Measurements from ENCODE around the gene KRTAP17-1.

Gene KRTAP17-1

DNA sequence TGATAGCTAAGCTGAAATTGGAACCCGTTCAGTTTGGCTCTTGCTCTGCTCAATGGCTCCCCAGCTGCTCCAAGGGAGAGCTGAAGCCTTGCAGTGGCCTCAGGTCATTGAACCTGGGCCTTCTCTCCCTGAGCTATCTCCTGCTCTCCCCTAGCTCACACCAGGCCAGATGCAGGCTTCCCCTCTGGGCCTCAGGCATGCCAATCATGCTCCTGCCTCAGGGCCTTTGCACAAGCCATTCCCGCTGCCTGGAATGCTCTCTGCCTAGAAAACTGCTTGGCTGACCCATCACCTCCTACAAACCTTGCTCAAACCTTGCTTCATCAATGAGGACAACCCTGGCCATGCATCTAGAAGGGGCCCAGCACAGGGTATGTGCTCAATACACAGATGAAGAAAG is 16.7 kb upstream of the KRTAP17-1 start:
- no peak for DNase-seq (ENCODE audit: low spot score)

DNA sequence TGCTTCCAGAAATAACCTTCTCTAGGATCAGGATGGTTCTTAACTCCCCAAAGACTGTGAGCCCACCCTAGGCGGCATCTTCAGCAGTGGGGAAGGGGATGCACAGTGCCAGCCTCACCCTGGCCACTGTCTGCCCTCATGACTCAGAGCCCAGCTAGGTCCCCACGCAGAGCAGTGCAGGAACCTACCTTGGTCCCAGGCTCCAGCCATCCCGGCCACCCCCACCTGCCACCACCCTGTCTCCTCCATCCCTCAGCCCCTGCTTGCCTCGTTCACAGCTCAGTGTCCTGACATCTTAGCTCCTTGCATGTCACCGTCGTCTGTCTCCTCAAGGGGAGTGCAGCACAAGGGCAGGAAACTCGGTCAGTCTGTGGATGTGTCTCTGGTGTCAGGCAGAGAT is 16.1 kb upstream of the KRTAP17-1 start:
- no peak for DNase-seq (ENCODE audit: low spot score)

DNA sequence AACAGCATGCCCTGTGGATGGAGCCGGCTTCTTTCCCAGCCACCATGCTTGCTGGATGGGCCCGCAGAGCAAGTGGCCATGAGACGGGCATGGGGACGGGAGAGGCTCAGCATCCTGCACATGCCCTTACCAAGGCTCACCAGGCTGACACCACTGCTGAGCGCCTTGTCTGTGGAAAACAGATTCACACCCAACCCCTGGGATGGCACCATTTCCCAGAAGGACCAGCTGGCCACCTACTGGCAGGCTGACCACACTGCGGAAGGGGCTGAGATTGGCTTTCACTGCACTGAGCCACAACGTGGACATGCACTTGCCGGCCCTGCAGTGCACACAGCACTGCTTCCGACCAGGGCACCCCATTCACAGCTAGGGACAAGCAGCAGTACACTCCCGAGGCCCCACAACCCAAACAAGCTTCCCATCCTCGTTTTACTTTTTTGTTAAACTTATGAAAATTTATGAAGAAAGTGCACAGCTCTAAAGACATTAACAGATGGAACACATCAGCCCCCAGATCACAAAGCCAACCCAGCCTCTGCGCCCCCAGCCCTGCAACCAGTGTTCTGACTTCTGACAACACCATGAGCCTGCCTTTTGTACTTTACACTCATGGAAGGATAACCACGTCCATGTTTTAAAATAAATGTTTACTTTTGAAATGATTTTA is 13.9 kb upstream of the KRTAP17-1 start:
- DNase-seq (ENCODE audit: low spot score), result peak; percentile 42

DNA sequence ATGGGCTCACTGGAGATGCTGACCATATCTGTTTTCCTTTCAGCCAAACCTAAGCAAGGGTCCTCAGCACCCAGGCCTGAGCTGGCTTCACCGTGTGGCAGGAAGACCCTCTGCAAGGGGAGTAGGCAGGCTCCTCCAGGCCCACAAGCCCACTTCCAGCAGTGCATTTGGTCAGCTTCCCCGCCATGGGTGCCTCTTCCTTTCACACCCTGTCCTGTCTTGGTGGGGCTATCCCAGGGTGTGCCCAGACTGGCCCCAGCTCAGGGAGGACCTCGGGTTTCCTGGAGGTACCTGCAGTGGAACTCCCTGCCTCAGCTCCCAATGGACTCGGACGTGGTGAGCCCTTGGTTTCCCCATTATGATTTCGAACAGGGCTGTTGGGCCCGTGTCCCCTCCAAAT is 12.7 kb upstream of the KRTAP17-1 start:
- DNase-seq (ENCODE audit: low spot score), result no peak

DNA sequence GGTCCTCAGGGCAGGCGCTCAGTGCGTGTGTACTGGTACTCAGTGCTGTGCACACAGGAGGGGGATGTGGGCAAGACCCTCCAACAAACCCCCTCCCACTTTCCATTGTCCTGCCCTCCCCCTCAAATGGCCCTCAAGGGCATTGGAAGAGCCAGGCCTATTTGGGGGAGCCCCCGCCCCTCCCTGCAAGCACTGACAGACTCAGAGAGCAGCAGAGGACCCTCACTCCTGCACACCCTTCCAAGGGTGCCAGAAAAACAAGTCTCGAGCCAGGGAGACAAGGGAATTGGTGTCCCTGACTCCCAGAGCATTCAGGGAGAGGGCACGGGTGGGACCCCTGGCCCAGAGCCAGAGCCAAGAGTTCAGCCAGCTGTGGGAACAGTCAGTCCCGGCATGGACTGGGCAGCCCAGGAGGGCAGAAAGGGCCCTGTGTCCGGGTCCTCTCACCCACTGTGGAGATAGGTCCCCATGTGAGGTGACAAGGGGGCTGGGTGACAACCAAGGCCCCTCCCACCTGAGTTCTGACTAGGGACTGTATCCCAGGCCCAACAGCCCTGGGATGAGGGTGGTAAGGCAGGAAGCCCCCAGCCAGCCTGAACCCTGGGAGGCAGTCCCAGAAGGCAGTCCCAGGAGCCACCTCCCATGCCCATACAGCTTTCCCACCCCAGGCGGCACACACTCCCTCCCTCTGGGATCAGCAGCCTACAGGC is 12.1 kb upstream of the KRTAP17-1 start:
- no peak for DNase-seq (ENCODE audit: low spot score)

DNA sequence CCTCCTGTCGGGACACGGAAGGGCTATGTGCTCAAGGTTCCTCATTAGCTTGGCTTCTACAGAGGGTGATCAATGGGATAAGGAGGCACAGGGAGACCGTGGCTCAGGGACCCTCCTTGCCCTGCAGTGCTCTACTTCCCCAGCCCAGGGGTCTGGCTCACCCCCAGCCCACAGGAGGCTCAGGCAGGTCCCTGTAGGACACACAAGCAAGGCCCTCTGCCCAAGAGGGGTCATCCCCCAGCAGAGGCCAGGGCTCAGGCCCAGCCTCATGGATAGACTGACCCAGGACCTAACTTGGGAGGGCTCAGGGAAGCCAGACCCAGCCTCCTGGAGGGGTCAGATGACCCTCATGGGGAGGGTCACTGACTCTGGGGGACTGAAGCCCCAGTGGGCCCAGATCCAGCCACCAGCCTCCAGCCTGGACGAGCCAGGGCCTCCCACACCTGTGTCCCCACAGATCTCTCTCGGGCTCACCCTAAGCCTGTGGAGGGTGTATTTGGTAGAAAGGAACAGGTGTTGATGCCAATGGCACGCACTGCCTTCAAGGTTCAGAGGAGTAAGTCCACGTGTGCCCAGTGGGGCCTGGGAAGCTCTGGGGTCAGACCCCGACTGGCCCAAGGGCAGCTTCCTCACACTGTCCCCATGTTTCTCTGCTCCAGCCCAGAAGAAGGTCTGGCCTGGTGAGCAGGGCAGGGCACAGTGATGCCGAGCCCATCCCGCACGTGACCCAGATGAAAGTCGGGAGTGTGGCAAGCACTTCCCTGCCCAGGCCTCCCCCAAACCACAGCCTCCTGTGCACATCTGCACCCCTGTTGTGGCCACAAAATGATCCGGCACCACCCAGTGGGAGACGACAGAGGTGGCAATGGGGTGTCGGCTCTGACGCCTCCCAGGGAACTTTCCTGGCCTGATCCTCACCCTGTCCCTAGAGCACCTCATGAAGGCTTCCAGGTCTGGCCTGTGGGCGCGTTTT is 10.9 kb upstream of the KRTAP17-1 start:
- DNase-seq (ENCODE audit: low spot score), result no peak

DNA sequence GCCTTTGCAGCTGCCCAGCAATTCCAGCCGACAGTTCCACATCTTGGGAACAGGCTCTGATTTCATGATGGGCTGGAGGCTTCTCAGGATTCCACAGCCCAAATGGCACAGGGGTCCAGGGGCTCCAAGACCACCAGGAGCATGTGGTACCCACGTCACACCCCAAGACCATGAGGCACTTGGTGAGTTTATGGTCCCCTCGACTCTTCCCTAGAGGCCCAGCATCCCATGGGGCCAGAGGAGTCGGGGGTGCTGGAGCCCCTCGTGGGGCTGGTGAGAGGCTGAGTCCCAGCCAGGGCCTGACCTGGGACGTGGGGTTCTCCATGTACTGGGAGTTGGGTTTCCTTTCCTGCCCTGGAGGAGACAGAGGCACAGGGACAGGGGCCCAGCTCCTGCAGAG is 10.1 kb upstream of the KRTAP17-1 start:
- no peak for DNase-seq (ENCODE audit: low spot score)

DNA sequence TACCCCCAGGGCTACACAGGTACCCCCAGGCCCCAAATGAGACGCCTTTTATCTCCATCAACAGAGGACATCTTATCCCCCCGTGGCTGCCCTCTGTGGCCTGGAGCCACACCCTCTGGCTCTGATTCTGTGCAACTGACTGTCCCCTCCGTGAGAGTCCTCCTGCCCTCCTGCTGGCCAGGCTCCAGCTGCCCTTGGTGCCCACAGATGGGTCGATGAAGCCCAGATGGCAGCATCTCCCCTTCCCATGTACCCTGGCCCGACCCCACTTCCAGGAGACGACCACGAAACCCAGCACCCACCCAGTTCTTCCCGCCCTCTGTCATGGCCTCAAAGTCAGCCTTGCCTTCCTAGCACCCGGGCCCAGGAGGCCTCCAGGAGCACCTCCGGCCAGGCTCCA is 9.6 kb upstream of the KRTAP17-1 start:
- DNase-seq (ENCODE audit: low spot score), result no peak

DNA sequence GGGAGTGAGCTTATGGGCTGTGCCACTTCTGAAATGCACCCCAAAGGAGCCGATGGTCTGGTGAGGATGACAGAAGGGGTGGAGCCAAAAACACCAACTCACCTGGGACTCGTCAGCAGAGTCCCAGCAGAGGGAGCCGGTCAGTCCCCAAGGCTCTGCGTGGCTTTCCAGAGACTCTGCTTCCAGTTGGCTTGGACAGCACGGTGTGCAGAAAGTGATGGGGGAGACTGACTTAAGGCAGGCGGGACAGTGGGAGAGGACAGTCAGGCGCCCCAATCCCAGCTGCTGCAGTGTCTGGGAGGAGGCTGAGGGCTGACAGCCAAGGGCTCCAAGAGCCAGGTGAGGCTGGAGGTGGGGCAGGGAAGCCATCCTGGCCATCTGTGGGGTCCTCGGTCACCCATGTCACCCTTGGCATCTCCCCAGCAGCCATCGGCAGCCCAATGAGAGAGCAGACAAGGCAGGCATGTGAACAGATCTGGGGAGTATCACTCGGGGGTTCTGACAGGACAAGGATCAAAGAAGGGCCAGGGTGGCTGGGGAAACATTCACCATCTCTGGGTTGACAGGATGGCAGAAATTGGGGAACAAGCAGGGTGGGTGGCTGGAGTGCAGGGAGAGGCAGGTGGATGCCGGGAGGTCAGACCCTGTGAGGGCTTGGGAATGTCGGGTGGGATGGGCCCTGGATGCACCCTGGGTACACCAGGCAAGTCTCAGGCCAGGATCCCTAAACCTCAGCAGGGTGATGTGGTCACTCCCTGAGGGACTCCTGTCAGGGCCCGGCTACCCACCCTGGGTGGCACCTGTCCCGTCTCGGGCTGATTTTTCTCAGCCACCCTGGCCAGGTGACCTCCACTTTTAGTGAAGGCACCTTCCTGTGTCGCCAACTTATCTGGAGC is 8.9 kb upstream of the KRTAP17-1 start:
- peak; percentile 23 for DNase-seq (ENCODE audit: low spot score)

DNA sequence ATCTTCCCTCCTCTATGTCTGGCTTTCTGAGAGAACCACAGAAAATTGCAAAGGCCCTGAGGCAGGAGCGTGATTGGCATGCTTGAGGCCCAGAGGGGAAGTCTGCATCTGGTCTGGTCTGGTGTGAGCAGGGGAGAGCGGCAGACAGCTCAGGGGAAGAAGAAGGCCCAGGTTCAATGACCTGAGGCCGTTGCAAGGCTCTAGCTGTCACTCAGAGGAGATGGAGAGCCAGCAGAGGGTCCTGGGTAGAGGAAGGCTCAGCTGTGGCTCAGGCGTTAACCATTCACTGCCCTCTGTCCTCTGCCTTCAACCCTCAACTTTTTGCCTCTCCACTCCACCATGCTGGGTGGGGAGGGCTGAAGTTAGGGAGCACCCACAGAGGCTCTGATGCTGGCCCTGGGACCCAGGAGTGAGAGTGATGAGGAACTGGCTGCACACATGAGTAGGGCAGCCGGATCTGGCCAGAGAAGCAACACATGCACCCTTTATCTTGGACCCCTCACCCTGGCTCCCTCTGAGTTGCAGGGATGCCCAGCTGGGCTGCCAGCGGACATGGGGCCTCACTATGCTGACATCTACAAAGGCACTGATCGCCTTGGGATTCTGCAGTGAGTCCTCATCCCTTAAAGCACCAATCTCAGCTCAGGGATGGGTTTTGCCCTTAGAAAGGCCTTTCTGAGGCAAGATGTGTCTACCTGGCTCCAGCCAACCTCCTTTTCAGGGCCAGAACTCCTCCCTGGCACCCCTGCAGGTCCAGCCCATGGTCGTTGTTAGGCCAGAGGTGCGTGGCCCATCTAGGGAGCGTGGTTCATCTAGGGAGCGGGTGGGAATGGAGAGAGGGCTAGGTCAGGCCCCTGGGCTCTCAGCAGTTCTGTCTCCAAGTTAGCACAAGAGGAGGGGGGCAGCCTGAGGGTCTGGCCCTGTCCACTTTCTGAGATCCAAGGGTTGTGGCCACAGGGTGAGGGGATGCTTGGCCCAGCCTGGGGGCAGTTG is 7.7 kb upstream of the KRTAP17-1 start:
- no peak for DNase-seq (ENCODE audit: low spot score)

DNA sequence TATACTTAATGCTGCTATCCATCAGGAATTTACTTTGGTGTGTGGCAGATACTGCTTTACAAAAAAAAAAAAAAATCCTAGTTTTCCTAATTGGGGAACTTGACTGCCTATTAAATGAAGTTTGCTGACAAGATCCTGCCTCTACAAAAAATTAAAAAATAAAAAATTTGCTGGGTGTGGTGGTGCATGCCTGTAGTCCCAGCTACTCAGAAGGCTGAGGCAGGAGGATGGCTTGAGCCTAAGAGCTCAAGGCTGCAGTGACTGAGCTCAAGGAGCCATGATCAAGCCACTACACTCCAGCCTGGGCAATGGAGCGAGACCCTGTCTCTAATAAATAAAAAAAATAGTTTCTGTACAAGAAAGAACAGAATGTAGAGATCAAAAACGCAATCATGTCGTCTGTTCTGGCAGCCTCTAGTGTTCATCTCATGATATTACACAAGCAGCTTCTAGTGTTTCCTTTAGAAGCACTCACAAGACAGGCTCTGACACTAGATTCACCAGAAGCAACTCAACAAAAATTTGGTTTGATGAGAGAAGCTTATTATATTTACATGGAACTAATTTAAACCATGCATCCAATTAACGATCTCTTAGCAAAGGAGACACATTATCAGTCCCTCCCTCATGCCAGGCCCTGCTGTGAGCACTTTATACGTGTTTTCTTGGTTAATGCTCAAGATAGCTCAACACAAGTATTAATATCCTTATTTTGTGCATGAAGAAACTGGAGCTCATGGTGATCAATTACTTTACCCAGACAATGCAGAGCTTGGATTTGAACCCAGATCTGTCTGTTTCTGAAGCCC is 6.8 kb upstream of the KRTAP17-1 start:
- no peak for DNase-seq (ENCODE audit: low spot score)

DNA sequence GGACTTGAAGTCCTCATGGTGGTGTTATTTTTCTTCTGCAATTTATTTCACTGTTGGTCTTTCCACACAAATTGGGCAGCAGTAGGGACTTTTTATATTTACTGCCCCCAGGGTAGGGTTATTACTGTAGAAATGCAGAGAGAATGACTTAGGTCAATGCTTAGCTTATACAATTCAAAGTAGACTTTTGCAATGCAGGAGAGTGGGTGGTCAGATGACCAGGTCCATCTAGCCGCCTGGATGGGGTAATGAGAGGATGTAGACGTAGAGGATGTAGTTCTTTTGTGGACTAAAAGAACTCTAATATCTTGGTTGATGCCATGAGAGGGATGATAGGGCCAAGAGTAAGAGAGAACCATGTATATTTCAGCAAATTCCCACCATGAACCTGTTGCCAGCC is 2.7 kb upstream of the KRTAP17-1 start:
- no peak for DNase-seq (ENCODE audit: low spot score)

DNA sequence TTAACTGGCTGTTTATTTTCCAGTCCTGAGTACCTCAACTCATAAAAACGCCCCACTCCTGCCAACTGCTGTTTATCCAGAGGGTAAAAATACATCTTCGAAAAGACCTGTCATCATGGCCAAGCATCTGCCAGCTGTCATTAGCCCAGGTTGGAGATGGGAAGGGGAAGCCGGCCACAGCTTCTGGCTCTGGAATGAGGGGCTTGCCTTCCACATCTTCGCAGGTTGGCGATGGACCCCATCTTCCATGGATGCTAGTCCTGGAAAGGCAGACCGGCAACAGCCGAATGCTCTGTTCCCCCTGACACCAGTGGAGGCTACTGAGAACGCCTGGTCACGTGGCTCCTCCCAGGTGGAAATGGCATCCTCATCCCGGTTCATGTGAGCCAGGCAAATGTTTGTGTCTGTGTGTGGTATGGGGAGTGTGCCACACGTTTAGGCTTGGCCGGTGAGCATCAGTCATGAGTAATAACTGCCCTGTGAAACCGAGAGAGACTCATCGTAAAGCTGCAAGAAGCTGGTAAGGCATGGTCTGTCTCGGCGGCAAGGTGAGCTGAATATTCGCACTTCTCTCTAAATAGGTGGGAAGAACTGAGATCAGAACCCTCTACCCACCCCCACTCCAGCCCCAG is 420 bp upstream of the KRTAP17-1 start:
- DNase-seq (ENCODE audit: low spot score), result no peak

DNA sequence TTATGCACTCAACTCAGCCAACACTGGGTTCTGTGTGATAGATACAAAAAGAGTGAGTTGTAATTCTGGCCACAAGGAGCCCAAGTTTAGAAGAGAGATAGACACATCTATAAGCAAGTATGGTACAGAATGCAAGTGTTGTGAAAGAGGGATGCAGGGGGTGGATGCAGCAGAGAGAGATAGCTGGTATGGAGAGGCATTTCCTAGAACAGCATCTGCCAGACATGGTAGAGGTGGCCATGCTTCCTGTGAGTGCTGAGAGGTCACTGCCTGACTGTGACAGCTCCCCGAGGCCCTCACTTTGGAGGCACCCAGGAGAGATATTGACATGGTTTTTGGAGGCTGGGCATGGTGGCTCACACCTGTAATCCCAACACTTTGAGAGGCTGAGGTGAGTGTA is 4.4 kb downstream of the KRTAP17-1 start:
- DNase-seq (ENCODE audit: low spot score), result no peak

DNA sequence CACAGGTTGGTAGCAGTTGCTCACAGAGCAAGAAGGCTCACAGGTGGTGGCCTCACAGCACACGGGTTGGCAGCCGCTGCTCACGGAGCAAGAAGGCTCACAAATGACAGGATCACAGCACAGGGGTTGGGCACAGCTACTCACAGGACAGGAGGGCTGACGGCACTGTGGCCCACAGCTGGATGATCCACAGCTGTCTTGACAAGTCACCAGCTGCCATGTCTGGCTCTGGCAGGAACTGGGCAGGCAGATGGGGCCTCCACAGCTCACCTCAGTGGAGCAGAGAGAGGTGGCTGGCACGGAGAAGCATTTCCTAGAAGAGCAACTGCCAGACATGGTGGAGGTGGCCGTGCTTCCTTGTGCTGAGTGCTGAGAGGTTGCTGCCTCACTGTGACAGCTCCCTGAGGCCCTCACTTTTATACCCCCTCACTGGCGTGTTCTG is 6.6 kb downstream of the KRTAP17-1 start, which contains the start of gene KRTAP16-1:
Gene KRTAP16-1 (minus strand): TSS at position 392 of the 442 bp plus-strand sequence. CDS start 56 bp downstream, at position 336.
- DNase-seq (ENCODE audit: low spot score), result no peak

DNA sequence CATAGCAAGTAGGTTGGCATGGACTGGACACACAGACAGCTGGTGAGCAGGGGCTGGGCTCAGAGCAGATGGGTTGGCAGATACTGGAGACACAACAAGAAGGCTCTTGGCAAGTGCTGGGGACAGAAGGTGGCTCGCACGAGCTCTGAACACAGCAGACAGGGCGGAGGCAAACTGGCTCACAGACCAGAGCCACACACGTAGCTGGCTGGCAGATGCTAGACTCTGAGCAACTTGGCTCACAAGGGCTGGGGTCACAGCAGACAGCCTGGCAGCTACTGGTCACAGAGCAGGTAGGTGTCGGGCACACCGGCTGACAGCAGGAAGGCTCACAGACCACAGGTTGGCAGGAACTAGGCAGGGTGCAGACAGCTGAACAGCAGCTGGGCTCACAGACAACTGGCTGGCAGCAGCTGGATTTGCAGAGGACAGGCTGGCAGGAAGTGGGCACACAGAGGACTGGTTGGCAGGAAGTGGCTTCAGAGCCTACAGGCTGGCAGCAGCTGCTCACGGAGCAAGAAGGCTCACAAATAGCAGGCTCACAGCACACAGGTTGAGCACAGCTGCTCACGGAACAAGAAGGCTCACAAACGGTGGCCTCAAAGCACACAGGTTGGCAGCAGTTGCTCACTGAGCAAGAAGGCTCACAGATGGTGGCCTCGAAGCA is 7.1 kb downstream of the KRTAP17-1 start:
- no peak for DNase-seq (ENCODE audit: low spot score)

DNA sequence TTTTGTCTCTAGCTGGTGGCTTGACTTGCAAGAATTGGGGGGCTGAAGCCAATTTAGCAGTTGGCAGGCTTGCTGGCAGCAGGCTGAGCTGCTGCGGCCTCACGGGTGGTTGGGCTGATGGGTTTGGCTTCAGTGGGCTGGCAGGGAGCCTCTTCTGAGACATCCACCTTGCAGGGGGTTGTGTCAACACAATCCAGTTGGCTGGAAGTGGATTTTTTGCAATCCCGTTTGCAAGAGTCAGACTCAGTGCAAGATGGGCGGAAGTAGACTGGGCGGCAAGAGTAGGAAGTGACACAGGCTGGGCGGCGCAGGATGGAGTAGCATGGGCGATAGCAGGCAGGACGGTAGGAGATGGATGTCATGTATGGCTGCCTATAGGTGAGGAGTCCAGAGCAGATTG is 7.9 kb downstream of the KRTAP17-1 start:
- DNase-seq (ENCODE audit: low spot score), result no peak

DNA sequence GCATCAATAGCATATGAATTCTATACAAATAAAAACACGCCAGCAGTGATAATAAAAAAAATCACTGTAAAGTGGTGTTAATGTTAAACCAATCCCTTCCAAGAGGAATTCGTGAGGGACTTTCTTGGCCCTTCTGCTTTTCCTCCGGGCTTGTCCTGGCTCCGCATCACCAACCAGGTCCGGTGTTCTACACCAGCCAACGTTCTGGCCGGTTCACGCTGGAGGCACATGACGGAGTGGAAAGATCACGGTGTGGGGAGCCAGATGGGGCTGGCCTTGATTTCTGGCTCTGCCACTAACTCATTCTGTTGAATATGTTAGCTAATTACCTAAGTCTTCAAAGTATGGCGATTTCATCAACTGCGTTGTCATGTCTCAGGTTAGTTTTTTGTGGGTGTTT is 11.4 kb downstream of the KRTAP17-1 start:
- DNase-seq (ENCODE audit: low spot score), result no peak

All from HuH-7.5 (cell line).